ENCODE data around the gene DARS2.

DNA sequence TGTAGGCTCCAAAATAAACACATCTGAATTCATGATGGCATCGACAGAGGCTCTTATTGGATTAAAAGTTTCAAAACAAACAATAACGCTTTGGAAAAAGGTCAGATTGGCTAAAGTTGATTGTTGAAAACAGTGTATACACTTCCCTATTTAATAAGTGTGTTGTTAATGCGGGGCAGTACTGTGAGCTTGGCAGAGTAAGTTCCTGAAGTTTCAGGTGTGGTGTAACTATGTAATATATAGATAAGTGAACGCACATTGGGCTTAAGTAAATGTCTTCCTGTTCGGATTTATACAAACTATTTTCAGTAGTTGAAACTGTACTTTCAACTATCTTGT is 44.5 kb downstream of the DARS2 start:
- TF ChIP-seq, protein P1, sequence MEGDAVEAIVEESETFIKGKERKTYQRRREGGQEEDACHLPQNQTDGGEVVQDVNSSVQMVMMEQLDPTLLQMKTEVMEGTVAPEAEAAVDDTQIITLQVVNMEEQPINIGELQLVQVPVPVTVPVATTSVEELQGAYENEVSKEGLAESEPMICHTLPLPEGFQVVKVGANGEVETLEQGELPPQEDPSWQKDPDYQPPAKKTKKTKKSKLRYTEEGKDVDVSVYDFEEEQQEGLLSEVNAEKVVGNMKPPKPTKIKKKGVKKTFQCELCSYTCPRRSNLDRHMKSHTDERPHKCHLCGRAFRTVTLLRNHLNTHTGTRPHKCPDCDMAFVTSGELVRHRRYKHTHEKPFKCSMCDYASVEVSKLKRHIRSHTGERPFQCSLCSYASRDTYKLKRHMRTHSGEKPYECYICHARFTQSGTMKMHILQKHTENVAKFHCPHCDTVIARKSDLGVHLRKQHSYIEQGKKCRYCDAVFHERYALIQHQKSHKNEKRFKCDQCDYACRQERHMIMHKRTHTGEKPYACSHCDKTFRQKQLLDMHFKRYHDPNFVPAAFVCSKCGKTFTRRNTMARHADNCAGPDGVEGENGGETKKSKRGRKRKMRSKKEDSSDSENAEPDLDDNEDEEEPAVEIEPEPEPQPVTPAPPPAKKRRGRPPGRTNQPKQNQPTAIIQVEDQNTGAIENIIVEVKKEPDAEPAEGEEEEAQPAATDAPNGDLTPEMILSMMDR (IDR thresholded peaks at IDR 0.05), result no peak
- TF ChIP-seq POLR2A (IDR thresholded peaks at IDR 0.05), result no peak

Data from testis (tissue), 2 donors.